CD4-positive, alpha-beta T cell treated with Interleukin-10 for 1 hour (primary cell): Measurements from ENCODE around the gene UBE2B.

Experiments used
- DNase-seq: peaks from one replicate; pipeline ENCODE4 v3.0.0-alpha.2; 2020

Gene UBE2B

DNA sequence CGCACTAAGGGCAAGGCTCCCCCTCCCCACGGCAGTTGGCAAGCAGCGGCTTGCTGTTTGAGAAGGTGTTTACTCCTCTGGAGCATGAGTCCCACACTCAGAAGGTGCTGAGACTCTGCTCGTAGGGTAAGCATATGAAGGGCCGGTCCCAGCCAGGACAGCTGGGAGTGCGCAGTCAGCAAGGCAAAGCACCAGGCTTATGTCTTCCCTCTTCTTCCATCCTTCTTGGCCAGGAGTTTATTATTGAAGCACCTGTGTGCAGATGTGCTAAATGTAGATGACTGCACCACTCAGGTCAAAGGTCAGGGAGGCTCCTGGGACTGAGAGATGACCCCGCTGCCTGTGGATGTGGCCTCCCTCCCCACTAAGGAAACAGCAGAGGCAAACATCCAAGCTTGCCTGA, 67.4 kb downstream of the UBE2B start:
- DNase-seq: no peak

DNA sequence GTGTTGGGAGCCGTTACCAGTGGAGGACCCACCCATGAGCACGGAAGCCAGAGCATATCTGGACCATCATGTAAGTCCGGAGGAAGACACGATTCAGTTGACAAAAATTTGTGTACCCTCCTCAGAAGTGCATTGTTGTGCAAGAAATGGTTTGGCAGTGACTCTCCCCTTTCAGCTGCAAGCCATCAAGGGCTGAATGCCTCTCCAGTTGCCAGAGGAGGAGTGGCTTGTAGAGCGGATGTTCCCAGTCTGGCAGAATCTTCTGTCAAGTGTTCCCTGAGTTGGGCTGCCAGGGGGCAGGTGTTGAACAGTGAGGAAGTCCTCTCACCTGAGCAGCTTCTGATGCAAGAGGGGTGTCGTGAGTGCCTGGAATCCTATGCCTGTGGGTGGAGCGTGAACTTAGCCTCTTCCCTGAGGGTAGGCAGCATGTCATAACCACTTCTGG, 67.9 kb downstream of the UBE2B start:
- no peak for DNase-seq

DNA sequence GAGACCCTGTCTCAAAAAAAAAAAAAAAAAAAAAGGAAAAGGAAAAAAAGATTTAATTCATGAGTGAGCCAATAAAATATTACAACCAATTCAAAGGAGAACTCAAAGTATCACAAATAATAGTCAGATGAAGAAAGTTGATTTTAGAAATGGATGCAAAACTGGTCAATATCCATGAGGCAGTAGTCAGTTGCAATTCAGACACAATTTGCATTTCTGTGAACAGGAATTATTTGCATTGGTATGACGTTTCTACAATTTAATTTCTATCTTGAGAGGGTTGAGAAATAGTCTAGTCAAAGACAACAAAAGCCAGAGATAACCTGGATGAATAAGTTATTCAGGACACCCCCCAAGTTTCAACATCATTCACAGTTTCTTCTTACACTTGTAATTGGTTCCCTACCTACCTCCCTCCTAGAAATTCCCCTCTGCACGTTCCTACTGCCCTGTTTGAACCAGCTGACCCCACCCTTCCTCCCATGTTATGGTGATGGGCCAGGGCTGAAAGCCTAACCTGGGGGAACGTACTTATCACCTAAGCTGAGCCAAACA, 68.9 kb downstream of the UBE2B start:
- no peak for DNase-seq
